Type B pancreatic cell (in vitro differentiated cells): ENCODE results near the gene DEFB124. TPM values are rescaled to one million over a fixed set of nuclear protein-coding genes. Genes with fewer than 3 reads are reported as not detected.
"Not testable (repeated sequence)": the region's sequence is repeated elsewhere in the genome, so short reads cannot be mapped to it uniquely, and the experiment has no call there.

Experiments used
- DNase-seq: peaks from one replicate; pipeline ENCODE4 v3.0.0; 2021; ENCODE audit warnings: mixed read lengths; ENCODE audit not compliant: unreplicated experiment; ENCODE audit errors: extremely low spot score
- H3K27ac Mint-ChIP-seq: 2 replicates; pipeline ENCODE4 v1.8.0; 2021; ENCODE audit warnings: mild to moderate bottlenecking, mixed read lengths
- H3K27me3 Mint-ChIP-seq: 2 replicates; pipeline ENCODE4 v1.8.0; 2021; ENCODE audit warnings: mixed read lengths
- H3K36me3 Mint-ChIP-seq: 2 replicates; pipeline ENCODE4 v1.8.0; 2021; ENCODE audit warnings: mixed read lengths
- H3K4me1 Mint-ChIP-seq: one replicate; pipeline ENCODE4 v1.8.0; 2021; ENCODE audit warnings: mixed read lengths; ENCODE audit not compliant: unreplicated experiment
- H3K4me3 Mint-ChIP-seq: 2 replicates; pipeline ENCODE4 v1.8.0; 2021; ENCODE audit warnings: mild to moderate bottlenecking, mixed read lengths
- H3K9me3 Mint-ChIP-seq: 2 replicates; pipeline ENCODE4 v1.8.0; 2021; ENCODE audit warnings: mixed read lengths
- CTCF ChIP-seq: fragments of 200-600 bp; sonication (generic); conservative IDR thresholded peaks from 2 replicates; pipeline ENCODE4 v1.5.0; 2021; ENCODE audit warnings: antibody characterized with exemption, mild to moderate bottlenecking
- long read RNA-seq: library from polyadenylated mRNA; unstranded; transcript quantifications from one replicate; pipeline ENCODE4 v2.0.0, GENCODE V29; 2020
- total RNA-seq: library from RNA; stranded (reverse); gene quantifications from 2 replicates; pipeline ENCODE4 v1.2.1, GENCODE V29; 2021; ENCODE audit warnings: low replicate concordance

DEFB124 gene
- not detected in 2 replicates for total RNA-seq
- long read RNA-seq: 0 reads

DNA sequence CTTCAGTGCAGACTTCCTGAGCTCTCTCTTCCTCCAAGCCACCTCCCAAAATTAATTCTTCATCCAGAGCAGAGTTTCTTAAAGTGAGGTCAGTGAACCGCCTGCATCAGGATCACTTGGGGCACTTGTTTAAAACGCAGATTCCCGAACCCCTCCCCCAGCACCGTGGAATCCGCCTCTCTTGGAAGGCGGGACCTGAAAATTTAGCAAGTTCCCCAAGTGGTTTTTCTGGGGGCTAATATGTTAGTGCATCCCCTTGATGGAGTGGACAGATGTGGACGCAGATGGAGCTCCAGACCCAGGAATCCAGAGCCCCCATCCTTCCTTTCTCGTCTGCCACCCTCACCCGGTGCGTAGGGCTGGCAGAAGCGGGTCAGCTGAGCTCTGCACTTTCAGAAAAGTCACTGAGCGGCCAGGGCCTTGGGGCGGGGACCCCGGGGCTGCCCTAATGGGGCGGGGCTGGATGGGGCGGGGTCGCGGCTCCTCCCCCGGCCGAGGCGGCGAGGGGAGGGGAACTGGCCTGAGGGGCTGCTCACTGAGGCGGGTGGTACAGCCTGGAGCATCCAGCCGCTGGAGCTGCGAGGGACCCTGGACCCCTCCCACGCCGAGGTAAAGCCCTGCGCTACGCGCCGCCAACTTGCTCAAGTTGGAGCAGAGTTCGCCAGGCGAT lies at the start of gene DEFB124, which contains the start of gene REM1:
Gene DEFB124, minus strand, starts transcription at position 370 of the 670 bp plus-strand sequence. CDS start 2,114 bp downstream, outside the sequence.
Gene REM1, plus strand, starts transcription at position 531 of the 670 bp plus-strand sequence. CDS start 1,158 bp downstream, outside the sequence.
- H3K27me3 Mint-ChIP-seq: peaks cover 37% of the 10 kb centered on the region
- TF ChIP-seq CTCF: no peak
- no peak within 1 kb of the TSS for H3K27ac Mint-ChIP-seq
- no peak within 1 kb of the TSS for H3K4me3 Mint-ChIP-seq
- H3K36me3 Mint-ChIP-seq: peaks cover 4% of the 10 kb centered on the region
- H3K4me1 Mint-ChIP-seq: no peaks in the 10 kb centered on the region
- peaks cover 19% of the 10 kb centered on the region for H3K9me3 Mint-ChIP-seq
- no peak for DNase-seq

DNA sequence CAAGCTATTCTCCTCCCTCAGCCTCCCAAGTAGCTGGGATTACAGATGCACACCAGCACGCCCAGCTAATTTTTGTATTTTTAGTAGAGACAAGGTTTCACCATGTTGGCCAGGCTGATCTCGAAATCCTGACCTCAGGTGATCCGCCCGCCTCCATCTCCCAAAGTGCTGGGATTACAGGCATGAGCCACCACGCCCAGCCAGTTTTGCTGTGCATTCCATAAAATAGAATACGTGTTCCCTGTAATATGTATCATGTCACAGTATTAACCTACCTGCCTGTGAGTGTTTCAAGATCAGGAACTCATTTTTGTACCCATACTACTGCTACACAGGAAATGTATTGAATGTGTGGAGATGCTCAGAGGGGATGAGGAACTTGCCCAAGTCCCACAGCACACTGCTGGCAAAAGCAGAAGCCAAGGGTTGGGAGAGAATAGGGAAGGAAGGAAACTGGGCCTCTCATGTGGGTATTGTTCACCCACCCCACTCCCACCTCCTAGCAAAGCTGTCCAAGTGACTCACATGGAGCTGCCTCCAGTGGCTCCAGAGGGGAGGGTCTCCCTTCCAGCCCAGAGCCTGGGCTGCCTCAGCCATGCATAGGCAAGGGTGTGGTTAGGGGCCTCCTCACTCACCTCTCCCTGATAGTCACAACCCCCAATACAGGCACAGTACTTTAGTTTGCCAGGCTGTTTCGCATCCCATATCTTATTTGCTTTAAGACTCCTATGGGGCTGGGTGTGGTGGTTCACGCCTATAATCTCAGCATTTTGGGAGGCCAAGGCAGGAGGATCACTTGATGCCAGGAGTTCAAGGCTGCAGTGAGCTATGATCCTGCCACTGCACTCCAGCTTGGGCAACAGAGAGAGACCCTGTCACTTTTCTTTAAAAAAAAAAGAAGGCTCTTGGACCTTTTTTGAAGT lies 48.7 kb upstream of the DEFB124 start:
- no peak overlapping the region for H3K4me3 Mint-ChIP-seq
- peaks cover 21% of the 10 kb centered on the region for H3K36me3 Mint-ChIP-seq
- no peak for TF ChIP-seq CTCF

GRCh38 chr20:31522731-31523130 lies 47.8 kb upstream of the DEFB124 start:
- DNase-seq: no peak
- Mint-ChIP-seq H3K9me3 (no peaks in the 10 kb centered on the region), H3K27ac (no peak overlapping the region), H3K27me3 (no peaks in the 10 kb centered on the region), H3K36me3 (peaks cover 17% of the 10 kb centered on the region), H3K4me3 (no peak overlapping the region), H3K4me1 (peaks cover 11% of the 10 kb centered on the region)
- no peak for TF ChIP-seq CTCF

More for the DNA sequence above, 48.7 kb upstream of the DEFB124 start:
- Mint-ChIP-seq H3K9me3 (no peaks in the 10 kb centered on the region), H3K27ac (no peak overlapping the region), H3K27me3 (no peaks in the 10 kb centered on the region), H3K4me1 (peaks cover 11% of the 10 kb centered on the region)
- DNase-seq: no peak

DNA sequence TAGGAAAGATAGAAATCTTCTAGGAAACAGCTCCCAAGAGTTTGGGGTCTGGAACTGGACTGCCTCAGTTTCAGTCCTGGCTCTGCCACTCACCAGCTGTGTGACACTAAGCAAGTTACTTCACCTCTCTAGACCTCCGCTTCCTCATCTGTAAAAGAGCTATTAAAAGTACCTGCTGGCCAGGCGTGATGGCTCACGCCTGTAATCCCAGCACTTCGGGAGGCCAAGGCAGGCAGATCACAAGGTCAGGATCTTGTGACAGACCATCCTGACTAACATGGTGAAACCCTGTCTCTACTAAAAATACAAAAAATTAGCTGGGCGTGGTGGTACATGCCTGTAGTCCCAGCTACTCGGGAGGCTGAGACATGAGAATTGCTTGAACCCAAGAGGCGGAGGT lies 46.3 kb upstream of the DEFB124 start:
- H3K36me3 Mint-ChIP-seq, H3K4me3 Mint-ChIP-seq, H3K27ac Mint-ChIP-seq, H3K27me3 Mint-ChIP-seq, H3K9me3 Mint-ChIP-seq, DNase-seq: not testable (repeated sequence)
- peaks cover 11% of the 10 kb centered on the region for H3K4me1 Mint-ChIP-seq

- Mint-ChIP-seq H3K27me3 (no peaks in the 10 kb centered on the region), H3K9me3 (no peaks in the 10 kb centered on the region), H3K27ac (no peak overlapping the region), H3K36me3 (no peaks in the 10 kb centered on the region), H3K4me3 (no peak overlapping the region), H3K4me1 (peaks cover 11% of the 10 kb centered on the region)
- no peak for TF ChIP-seq CTCF
- no peak for DNase-seq
Observed at GRCh38 chr20:31517373-31517772, 42.4 kb upstream of the DEFB124 start.

DNA sequence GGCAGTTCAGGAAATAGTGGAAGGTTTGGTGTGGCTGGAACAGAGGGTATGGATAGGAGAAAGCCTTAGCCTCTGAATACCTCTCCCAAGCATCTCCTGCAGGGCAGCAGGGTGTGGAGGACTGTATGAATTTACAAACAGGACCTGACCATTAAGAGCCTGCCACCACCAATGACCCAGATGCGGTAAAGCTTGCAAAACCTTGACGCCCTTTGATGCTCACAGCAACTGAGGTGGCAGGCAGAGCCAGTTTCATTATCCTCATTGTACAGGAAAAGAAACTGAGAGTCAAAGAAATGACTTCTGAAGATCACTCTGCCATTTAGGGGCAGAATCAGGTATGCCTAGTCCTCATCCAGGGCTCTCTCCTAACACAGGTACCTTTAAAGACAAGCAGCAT lies 41.7 kb upstream of the DEFB124 start:
- Mint-ChIP-seq H3K27me3 (no peaks in the 10 kb centered on the region), H3K9me3 (no peaks in the 10 kb centered on the region), H3K4me1 (peaks cover 11% of the 10 kb centered on the region), H3K36me3 (no peaks in the 10 kb centered on the region), H3K4me3 (no peak overlapping the region), H3K27ac (no peak overlapping the region)
- no peak for DNase-seq
- no peak for TF ChIP-seq CTCF
